ENCODE data around the gene UGCG. TPM values are rescaled to one million over a fixed set of nuclear protein-coding genes. Genes with fewer than 3 reads are reported as not detected.

Gene UGCG
- total RNA-seq, 4 donors from 2014 or later, result 3.8 to 62.6 (median 29.9) TPM

- Histone ChIP-seq H3K9me3 (no peaks in the 10 kb centered on the region), H3K4me1 (peaks cover 0 to 13% (median 1%) of the 10 kb centered on the region in 4 donors), H3K27ac (no peak overlapping the region), H3K27me3 (no peaks in the 10 kb centered on the region), H3K4me3 (no peak overlapping the region), H3K36me3 (no peaks in the 10 kb centered on the region)
- intact Hi-C loops (cut with DNase I; ENCODE audit: low total_unique reads) (no loop called here), in situ Hi-C loops (cut with MboI; ENCODE audit: low pct_ligation_motif_present in 1 of 4, low pct_unique_long_range_greater_than_20kb in 1 of 4, low sequenced_read_pairs in 3 of 4) (no loop called here)
- WGBS, 2 donors (ENCODE audit: low coverage in 1 of 2), result 93 to 100% methylated on average over 1 to 3 of the region's 3 CpGs
- DNase-seq, result no peak
- TF ChIP-seq, protein P1, sequence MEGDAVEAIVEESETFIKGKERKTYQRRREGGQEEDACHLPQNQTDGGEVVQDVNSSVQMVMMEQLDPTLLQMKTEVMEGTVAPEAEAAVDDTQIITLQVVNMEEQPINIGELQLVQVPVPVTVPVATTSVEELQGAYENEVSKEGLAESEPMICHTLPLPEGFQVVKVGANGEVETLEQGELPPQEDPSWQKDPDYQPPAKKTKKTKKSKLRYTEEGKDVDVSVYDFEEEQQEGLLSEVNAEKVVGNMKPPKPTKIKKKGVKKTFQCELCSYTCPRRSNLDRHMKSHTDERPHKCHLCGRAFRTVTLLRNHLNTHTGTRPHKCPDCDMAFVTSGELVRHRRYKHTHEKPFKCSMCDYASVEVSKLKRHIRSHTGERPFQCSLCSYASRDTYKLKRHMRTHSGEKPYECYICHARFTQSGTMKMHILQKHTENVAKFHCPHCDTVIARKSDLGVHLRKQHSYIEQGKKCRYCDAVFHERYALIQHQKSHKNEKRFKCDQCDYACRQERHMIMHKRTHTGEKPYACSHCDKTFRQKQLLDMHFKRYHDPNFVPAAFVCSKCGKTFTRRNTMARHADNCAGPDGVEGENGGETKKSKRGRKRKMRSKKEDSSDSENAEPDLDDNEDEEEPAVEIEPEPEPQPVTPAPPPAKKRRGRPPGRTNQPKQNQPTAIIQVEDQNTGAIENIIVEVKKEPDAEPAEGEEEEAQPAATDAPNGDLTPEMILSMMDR (IDR thresholded peaks at IDR 0.05), result no peak
- TF ChIP-seq POLR2A (IDR thresholded peaks at IDR 0.05) (no peak), EP300 (IDR thresholded peaks at IDR 0.05; ENCODE audit: low read depth) (no peak), POLR2AphosphoS5 (IDR thresholded peaks at IDR 0.05) (no peak)
Observed at GRCh38 chr9:111979561-111979960, 82.9 kb downstream of the UGCG start.

- in situ Hi-C loops (cut with MboI; ENCODE audit: low pct_ligation_motif_present in 1 of 4, low pct_unique_long_range_greater_than_20kb in 1 of 4, low sequenced_read_pairs in 3 of 4) (no loop called here), intact Hi-C loops (cut with DNase I; ENCODE audit: low total_unique reads) (no loop called here)
- no peaks in the 10 kb centered on the region for H3K36me3 ChIP-seq
- DNase-seq, result no peak
- 83% methylated on average over 4 of the region's 4 CpGs; no CpG with 5 or more reads in 1 of the 2 donors for WGBS, 2 donors (ENCODE audit: low coverage in 1 of 2)
- no peaks in the 10 kb centered on the region for H3K27me3 ChIP-seq
- H3K4me1 ChIP-seq, result peaks cover 0 to 4% (median 0%) of the 10 kb centered on the region in 4 donors
- no peak for TF ChIP-seq POLR2AphosphoS5 (IDR thresholded peaks at IDR 0.05)
- TF ChIP-seq, protein P1 (IDR thresholded peaks at IDR 0.05), result no peak
- TF ChIP-seq EP300 (IDR thresholded peaks at IDR 0.05; ENCODE audit: low read depth), result no peak
- TF ChIP-seq POLR2A (IDR thresholded peaks at IDR 0.05), result no peak
- H3K27ac ChIP-seq, result no peak overlapping the region
- no peak overlapping the region for H3K4me3 ChIP-seq
- no peaks in the 10 kb centered on the region for H3K9me3 ChIP-seq
Observed at GRCh38 chr9:111980398-111980797, 83.8 kb downstream of the UGCG start.

DNA sequence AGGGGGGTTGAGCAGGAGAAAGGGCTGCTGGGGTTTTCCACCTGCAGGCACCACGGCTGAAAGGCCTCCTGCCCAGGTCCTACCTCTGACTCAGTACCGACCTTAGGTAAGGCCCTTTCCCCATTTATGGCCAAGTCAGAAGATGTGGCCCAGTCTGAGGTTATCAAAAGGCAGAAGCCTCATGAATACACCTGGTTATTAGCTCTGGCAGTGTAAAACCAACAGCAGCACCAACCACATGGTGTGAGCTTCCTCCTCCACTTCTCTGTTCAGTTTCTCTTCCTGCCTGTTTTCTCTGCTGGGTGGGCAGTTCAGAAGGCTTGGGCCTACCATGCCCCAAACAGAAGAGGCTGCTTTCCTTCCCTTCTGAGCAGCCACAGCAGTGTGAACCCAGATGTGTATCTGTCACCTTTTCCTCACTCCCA, 86.9 kb downstream of the UGCG start:
- Histone ChIP-seq H3K9me3 (no peaks in the 10 kb centered on the region), H3K27me3 (no peaks in the 10 kb centered on the region), H3K4me1 (peaks cover 0 to 11% (median 0%) of the 10 kb centered on the region in 4 donors), H3K4me3 (no peak overlapping the region), H3K27ac (no peak overlapping the region), H3K36me3 (no peaks in the 10 kb centered on the region)
- TF ChIP-seq POLR2A (IDR thresholded peaks at IDR 0.05) (no peak), POLR2AphosphoS5 (IDR thresholded peaks at IDR 0.05) (no peak), EP300 (IDR thresholded peaks at IDR 0.05; ENCODE audit: low read depth) (no peak)
- TF ChIP-seq, protein P1 (IDR thresholded peaks at IDR 0.05), result no peak
- intact Hi-C loops (cut with DNase I; ENCODE audit: low total_unique reads) (no loop called here), in situ Hi-C loops (cut with MboI; ENCODE audit: low pct_ligation_motif_present in 1 of 4, low pct_unique_long_range_greater_than_20kb in 1 of 4, low sequenced_read_pairs in 3 of 4) (no loop called here)
- DNase-seq, result no peak
- WGBS, 2 donors (ENCODE audit: low coverage in 1 of 2), result 60 to 66% methylated on average over 1 to 2 of the region's 2 CpGs

DNA sequence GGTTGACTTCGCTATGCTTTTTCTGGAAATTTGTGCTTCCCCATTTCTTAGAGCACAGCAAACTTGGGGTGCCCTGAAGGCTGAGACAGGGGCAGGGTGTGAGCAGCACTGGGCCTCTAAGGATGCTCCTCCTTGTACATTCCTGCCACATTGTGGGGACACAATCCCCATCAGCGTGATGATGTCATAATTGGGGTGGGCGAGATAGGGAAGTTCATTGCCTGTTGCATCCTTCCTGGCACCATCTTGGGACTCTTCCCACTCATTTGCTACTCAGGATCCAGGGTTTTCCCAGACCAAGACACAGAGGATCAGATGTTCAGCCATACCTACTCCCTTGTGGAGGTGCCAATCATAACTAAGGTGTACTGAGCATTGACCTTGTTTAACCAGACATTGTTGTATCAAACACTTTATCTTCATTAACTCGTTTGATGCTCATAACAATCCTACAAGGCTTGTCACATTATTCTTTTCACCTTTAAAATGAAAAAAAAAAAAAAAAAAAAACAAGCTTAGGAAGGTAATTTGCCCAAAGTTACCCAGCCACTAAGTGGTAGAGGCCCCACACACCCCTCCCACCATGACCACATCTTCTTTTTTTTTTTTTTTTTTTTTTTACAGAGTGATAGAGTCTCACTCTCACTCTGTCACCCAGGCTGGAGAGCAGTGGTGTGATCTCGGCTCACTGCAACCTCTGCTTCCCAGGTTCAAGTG, 87.6 kb downstream of the UGCG start:
- in situ Hi-C loops (cut with MboI; ENCODE audit: low pct_ligation_motif_present in 1 of 4, low pct_unique_long_range_greater_than_20kb in 1 of 4, low sequenced_read_pairs in 3 of 4), result no loop called here
- Histone ChIP-seq H3K36me3 (no peaks in the 10 kb centered on the region), H3K4me1 (peaks cover 0 to 11% (median 0%) of the 10 kb centered on the region in 4 donors), H3K27ac (no peak overlapping the region), H3K4me3 (no peak overlapping the region), H3K27me3 (no peaks in the 10 kb centered on the region), H3K9me3 (no peaks in the 10 kb centered on the region)
- 83 to 94% methylated on average over 3 to 5 of the region's 5 CpGs for WGBS, 2 donors (ENCODE audit: low coverage in 1 of 2)
- intact Hi-C loops (cut with DNase I; ENCODE audit: low total_unique reads), result no loop called here
- no peak for DNase-seq
- TF ChIP-seq POLR2AphosphoS5 (IDR thresholded peaks at IDR 0.05) (no peak), EP300 (IDR thresholded peaks at IDR 0.05; ENCODE audit: low read depth) (no peak), POLR2A (IDR thresholded peaks at IDR 0.05) (no peak)
- TF ChIP-seq, protein P1 (IDR thresholded peaks at IDR 0.05), result no peak

Small RNA genes within 50 kb of the gene (small RNA-seq; reads per million reads assigned to genes)
- gene MIR4668, result 0 to 0.53 (median 0) reads per million in 4 donors

Other genes starting within 250 kb of the UGCG start
- gene GNG10, start 235.2 kb upstream of the UGCG start, total RNA-seq, result 10 to 100 TPM in 3 of 4 donors, 1 to 10 TPM in 1; 3.7 to 48.7 (median 30.0) TPM
- gene SHOC1, start 101.9 kb upstream of the UGCG start, total RNA-seq, result not detected

Data from transverse colon (tissue), 4 donors.